HepG2 (cell line): ENCODE results near the gene TSNAXIP1. TPM values are rescaled to one million over a fixed set of nuclear protein-coding genes. Genes with fewer than 3 reads are reported as not detected.

ENCODE experiments used
- AKAP8 ChIP-seq: sonication (generic); formaldehyde crosslinking; IDR thresholded peaks from 2 replicates; pipeline ENCODE4 v1.5.1; 2020; ENCODE audit warnings: mild to moderate bottlenecking, missing genetic modification reagents
- FOSL1 ChIP-seq: sonication (generic); formaldehyde crosslinking; IDR thresholded peaks from 2 replicates; pipeline ENCODE4 v1.9.0; 2021; ENCODE audit warnings: missing genetic modification reagents, borderline replicate concordance
- HNRNPLL ChIP-seq: fragments of 200-400 bp; formaldehyde crosslinking; IDR thresholded peaks from 2 replicates; pipeline ENCODE4 v1.6.1; 2017; ENCODE audit warnings: mild to moderate bottlenecking, low read depth, low read length; ENCODE audit not compliant: poor library complexity, severe bottlenecking
- MIXL1 ChIP-seq: IDR thresholded peaks from 2 replicates; pipeline ENCODE4 v1.6.1; 2016
- NCOR1 ChIP-seq: fragments of 200-600 bp; sonication (generic); IDR thresholded peaks from 2 replicates; pipeline ENCODE4 v1.7.0; 2017; ENCODE audit warnings: antibody characterized with exemption, low read length, borderline replicate concordance
- NONO ChIP-seq, 2 experiments: fragments of 450-650 bp in 1 of 2; sonication (generic) in 1 of 2; formaldehyde crosslinking in 1 of 2; IDR thresholded peaks in 1 of 2; conservative IDR thresholded peaks in 1 of 2; 2 replicates each; pipeline versions ENCODE4 v1.6.1 to v1.8.0; 2017 to 2022; ENCODE audit warnings: mild to moderate bottlenecking in 1 of 2, missing genetic modification reagents in 1 of 2, moderate library complexity in 1 of 2
- NRL ChIP-seq: sonication (generic); formaldehyde crosslinking; IDR thresholded peaks from 2 replicates; pipeline ENCODE4 v1.5.0; 2020; ENCODE audit warnings: missing genetic modification reagents, mild to moderate bottlenecking, moderate library complexity, borderline replicate concordance
- POLR2AphosphoS2 ChIP-seq: IDR thresholded peaks from 2 replicates; pipeline ENCODE4 v1.6.1; 2011; ENCODE audit warnings: low read depth, low read length, improper control_type of control experiment
- SMAD3 ChIP-seq: sonication (generic); formaldehyde crosslinking; IDR thresholded peaks from 2 replicates; pipeline ENCODE4 v1.4.0; 2020; ENCODE audit warnings: missing genetic modification reagents
- TARDBP ChIP-seq: sonication (generic); formaldehyde crosslinking; IDR thresholded peaks from 2 replicates; pipeline ENCODE4 v1.8.0; 2022; ENCODE audit warnings: mild to moderate bottlenecking, missing genetic modification reagents
- TBX2 ChIP-seq: sonication (generic); formaldehyde crosslinking; IDR thresholded peaks from 2 replicates; pipeline ENCODE4 v1.5.0; 2020; ENCODE audit warnings: missing genetic modification reagents, mild to moderate bottlenecking, borderline replicate concordance
- TEAD3 ChIP-seq: optimal IDR thresholded peaks from 2 replicates; pipeline ENCODE3; 2016; ENCODE audit warnings: borderline replicate concordance
- TMF1 ChIP-seq: sonication (generic); formaldehyde crosslinking; IDR thresholded peaks from 2 replicates; pipeline ENCODE4 v1.8.1; 2022; ENCODE audit warnings: low read depth, missing genetic modification reagents
- ZC3H13 ChIP-seq: sonication (generic); formaldehyde crosslinking; IDR thresholded peaks from 2 replicates; pipeline ENCODE4 v1.8.1; 2023; ENCODE audit warnings: mild to moderate bottlenecking, missing genetic modification reagents, moderate library complexity
- ZMYM3 ChIP-seq: sonication (generic); formaldehyde crosslinking; IDR thresholded peaks from 2 replicates; pipeline ENCODE4 v1.5.1; 2020; ENCODE audit warnings: mild to moderate bottlenecking, missing genetic modification reagents
- ZNF572 ChIP-seq: sonication (generic); formaldehyde crosslinking; IDR thresholded peaks from 2 replicates; pipeline ENCODE4 v1.5.1; 2020; ENCODE audit warnings: mild to moderate bottlenecking, missing genetic modification reagents
- ZNF768 ChIP-seq: sonication (generic); formaldehyde crosslinking; IDR thresholded peaks from 2 replicates; pipeline ENCODE4 v1.4.0; 2020; ENCODE audit warnings: missing genetic modification reagents
- polyA plus RNA-seq, 8 experiments: library from polyadenylated mRNA; depleted of rRNA in 3 of 8; stranded (reverse) in 7 of 8; unstranded in 1 of 8; fragments of >200 nt; fragmentation: Illumina TruSeq in 4 of 8; extraction: Trizol in 4 of 8; gene quantifications; 2 replicates each; pipeline versions ENCODE4 v1.2.1 to v1.2.3, GENCODE V29; 2011 to 2016; ENCODE audit warnings: low read depth in 4 of 8, missing spikeins in 1 of 8, mixed read lengths in 1 of 8; ENCODE audit not compliant: insufficient read depth in 1 of 8
- total RNA-seq, 5 experiments: library from RNA; depleted of rRNA; stranded (reverse); fragments of >200 nt; fragmentation: Illumina TruSeq; extraction: Trizol; gene quantifications; 2 replicates each; pipeline ENCODE4 v1.2.3, GENCODE V29; 2016; ENCODE audit warnings: low read depth in 1 of 5
- TF ChIP-seq, protein P1 (sequence below): sonication (generic); formaldehyde crosslinking; IDR thresholded peaks from 2 replicates; pipeline ENCODE4 v1.5.0; 2020; ENCODE audit warnings: mild to moderate bottlenecking, missing genetic modification reagents, borderline replicate concordance
- TF ChIP-seq, protein P2 (sequence below): sonication (generic); formaldehyde crosslinking; IDR thresholded peaks from 2 replicates; pipeline ENCODE4 v1.4.0; 2020; ENCODE audit warnings: mild to moderate bottlenecking, missing genetic modification reagents
- TF ChIP-seq, protein P3 (sequence below): sonication (generic); formaldehyde crosslinking; IDR thresholded peaks from 2 replicates; pipeline ENCODE4 v1.9.0; 2021; ENCODE audit warnings: missing genetic modification reagents, borderline replicate concordance
- TF ChIP-seq, protein P4 (sequence below): IDR thresholded peaks from 2 replicates; pipeline ENCODE4 v1.6.1; 2018; ENCODE audit warnings: missing genetic modification reagents, mild to moderate bottlenecking, missing compliant biosample characterization

Gene TSNAXIP1
- total and polyA plus RNA-seq, 2 of the 13 experiments (the other 11 are each of a cell fraction or from before 2014, with no cell fraction given) = 0.37 to 0.86 TPM

DNA sequence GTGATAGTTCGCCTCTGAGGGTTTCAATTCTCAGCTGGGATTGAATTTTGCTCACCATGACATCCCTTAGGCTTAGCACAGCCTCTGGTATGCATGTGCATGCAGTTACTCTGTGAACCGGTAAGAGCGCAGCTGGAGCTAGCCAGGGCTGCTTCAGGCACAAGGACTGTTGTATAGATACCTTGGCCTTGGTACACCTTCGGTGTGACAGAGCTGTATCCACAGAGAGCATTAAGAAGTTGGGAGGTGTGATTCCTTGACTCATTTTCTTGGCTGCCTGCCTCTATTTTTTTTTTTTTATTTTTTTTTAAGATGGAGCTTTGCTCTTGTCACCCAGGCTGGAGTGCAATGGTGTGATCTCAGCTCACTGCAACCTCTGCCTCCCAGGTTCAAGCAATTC, 37.8 kb downstream of the TSNAXIP1 start (continued):
- TF ChIP-seq, protein P1, sequence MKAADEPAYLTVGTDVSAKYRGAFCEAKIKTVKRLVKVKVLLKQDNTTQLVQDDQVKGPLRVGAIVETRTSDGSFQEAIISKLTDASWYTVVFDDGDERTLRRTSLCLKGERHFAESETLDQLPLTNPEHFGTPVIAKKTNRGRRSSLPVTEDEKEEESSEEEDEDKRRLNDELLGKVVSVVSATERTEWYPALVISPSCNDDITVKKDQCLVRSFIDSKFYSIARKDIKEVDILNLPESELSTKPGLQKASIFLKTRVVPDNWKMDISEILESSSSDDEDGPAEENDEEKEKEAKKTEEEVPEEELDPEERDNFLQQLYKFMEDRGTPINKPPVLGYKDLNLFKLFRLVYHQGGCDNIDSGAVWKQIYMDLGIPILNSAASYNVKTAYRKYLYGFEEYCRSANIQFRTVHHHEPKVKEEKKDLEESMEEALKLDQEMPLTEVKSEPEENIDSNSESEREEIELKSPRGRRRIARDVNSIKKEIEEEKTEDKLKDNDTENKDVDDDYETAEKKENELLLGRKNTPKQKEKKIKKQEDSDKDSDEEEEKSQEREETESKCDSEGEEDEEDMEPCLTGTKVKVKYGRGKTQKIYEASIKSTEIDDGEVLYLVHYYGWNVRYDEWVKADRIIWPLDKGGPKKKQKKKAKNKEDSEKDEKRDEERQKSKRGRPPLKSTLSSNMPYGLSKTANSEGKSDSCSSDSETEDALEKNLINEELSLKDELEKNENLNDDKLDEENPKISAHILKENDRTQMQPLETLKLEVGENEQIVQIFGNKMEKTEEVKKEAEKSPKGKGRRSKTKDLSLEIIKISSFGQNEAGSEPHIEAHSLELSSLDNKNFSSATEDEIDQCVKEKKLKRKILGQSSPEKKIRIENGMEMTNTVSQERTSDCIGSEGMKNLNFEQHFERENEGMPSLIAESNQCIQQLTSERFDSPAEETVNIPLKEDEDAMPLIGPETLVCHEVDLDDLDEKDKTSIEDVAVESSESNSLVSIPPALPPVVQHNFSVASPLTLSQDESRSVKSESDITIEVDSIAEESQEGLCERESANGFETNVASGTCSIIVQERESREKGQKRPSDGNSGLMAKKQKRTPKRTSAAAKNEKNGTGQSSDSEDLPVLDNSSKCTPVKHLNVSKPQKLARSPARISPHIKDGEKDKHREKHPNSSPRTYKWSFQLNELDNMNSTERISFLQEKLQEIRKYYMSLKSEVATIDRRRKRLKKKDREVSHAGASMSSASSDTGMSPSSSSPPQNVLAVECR (CRISPR knock-in tag) = 0 out of 2 replicates have a peak, but pooled peaks have one; percentile 9
- no peak for TF ChIP-seq TARDBP (CRISPR knock-in tag)
- peak; percentile 50 for TF ChIP-seq TEAD3 (CRISPR knock-in tag)
- TF ChIP-seq MIXL1 = no peak
- TF ChIP-seq NCOR1 = no peak
- TF ChIP-seq, protein P2, sequence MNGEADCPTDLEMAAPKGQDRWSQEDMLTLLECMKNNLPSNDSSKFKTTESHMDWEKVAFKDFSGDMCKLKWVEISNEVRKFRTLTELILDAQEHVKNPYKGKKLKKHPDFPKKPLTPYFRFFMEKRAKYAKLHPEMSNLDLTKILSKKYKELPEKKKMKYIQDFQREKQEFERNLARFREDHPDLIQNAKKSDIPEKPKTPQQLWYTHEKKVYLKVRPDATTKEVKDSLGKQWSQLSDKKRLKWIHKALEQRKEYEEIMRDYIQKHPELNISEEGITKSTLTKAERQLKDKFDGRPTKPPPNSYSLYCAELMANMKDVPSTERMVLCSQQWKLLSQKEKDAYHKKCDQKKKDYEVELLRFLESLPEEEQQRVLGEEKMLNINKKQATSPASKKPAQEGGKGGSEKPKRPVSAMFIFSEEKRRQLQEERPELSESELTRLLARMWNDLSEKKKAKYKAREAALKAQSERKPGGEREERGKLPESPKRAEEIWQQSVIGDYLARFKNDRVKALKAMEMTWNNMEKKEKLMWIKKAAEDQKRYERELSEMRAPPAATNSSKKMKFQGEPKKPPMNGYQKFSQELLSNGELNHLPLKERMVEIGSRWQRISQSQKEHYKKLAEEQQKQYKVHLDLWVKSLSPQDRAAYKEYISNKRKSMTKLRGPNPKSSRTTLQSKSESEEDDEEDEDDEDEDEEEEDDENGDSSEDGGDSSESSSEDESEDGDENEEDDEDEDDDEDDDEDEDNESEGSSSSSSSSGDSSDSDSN (CRISPR knock-in tag) = no peak
- no peak for TF ChIP-seq POLR2AphosphoS2
- TF ChIP-seq ZMYM3 (CRISPR knock-in tag) = no peak
- no peak for TF ChIP-seq NRL
- TF ChIP-seq ZNF768 (CRISPR knock-in tag) = no peak
- TF ChIP-seq HNRNPLL = no peak
- TF ChIP-seq, protein P3, sequence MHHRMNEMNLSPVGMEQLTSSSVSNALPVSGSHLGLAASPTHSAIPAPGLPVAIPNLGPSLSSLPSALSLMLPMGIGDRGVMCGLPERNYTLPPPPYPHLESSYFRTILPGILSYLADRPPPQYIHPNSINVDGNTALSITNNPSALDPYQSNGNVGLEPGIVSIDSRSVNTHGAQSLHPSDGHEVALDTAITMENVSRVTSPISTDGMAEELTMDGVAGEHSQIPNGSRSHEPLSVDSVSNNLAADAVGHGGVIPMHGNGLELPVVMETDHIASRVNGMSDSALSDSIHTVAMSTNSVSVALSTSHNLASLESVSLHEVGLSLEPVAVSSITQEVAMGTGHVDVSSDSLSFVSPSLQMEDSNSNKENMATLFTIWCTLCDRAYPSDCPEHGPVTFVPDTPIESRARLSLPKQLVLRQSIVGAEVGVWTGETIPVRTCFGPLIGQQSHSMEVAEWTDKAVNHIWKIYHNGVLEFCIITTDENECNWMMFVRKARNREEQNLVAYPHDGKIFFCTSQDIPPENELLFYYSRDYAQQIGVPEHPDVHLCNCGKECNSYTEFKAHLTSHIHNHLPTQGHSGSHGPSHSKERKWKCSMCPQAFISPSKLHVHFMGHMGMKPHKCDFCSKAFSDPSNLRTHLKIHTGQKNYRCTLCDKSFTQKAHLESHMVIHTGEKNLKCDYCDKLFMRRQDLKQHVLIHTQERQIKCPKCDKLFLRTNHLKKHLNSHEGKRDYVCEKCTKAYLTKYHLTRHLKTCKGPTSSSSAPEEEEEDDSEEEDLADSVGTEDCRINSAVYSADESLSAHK (CRISPR knock-in tag) = no peak
- TF ChIP-seq NONO (IDR thresholded peaks at IDR 0.05) = no peak
- no peak for TF ChIP-seq NONO (CRISPR knock-in tag; conservative IDR thresholded peaks at IDR 0.05)
- no peak for TF ChIP-seq ZNF572
- no peak for TF ChIP-seq TBX2 (CRISPR knock-in tag)
- TF ChIP-seq, protein P4, sequence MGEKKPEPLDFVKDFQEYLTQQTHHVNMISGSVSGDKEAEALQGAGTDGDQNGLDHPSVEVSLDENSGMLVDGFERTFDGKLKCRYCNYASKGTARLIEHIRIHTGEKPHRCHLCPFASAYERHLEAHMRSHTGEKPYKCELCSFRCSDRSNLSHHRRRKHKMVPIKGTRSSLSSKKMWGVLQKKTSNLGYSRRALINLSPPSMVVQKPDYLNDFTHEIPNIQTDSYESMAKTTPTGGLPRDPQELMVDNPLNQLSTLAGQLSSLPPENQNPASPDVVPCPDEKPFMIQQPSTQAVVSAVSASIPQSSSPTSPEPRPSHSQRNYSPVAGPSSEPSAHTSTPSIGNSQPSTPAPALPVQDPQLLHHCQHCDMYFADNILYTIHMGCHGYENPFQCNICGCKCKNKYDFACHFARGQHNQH = no peak
- no peak for TF ChIP-seq SMAD3
- no peak for TF ChIP-seq AKAP8 (CRISPR knock-in tag)
- 0 out of 2 replicates have a peak, but pooled peaks have one; percentile 21 for TF ChIP-seq ZC3H13
- TF ChIP-seq FOSL1 = no peak
- no peak for TF ChIP-seq TMF1 (CRISPR knock-in tag)
